Kidney epithelial cell (primary cell): ENCODE data around the gene SRMS. TPM values are rescaled to one million over a fixed set of nuclear protein-coding genes. Genes with fewer than 3 reads are reported as not detected.

Source experiments
- DNase-seq: peaks from one replicate; pipeline ENCODE4 v3.0.0-alpha.2; 2010; ENCODE audit warnings: low read depth
- H3K27me3 ChIP-seq: 2 replicates; pipeline ENCODE4 v1.6.0; 2011; ENCODE audit warnings: low read length; ENCODE audit not compliant: control insufficient read depth, insufficient read depth
- H3K36me3 ChIP-seq: 2 replicates; pipeline ENCODE4 v1.5.1; 2011; ENCODE audit warnings: low read length; ENCODE audit not compliant: control insufficient read depth, insufficient read depth
- H3K4me3 ChIP-seq: 2 replicates; pipeline ENCODE4 v1.5.1; 2011; ENCODE audit warnings: low read depth, mild to moderate bottlenecking, control low read depth, low read length
- CTCF ChIP-seq: IDR thresholded peaks from 2 replicates; pipeline ENCODE4 v1.5.1; 2011; ENCODE audit warnings: mild to moderate bottlenecking, moderate library complexity, low read length, control low read depth, inconsistent platforms; ENCODE audit not compliant: insufficient read depth, poor library complexity, severe bottlenecking
- total RNA-seq: library from RNA; depleted of rRNA; stranded (reverse); fragments of >200 nt; gene quantifications from 2 replicates; pipeline ENCODE4 v1.2.3, GENCODE V29; 2015

SRMS gene
- total RNA-seq, 1 donor from 2014 or later = not detected

DNA sequence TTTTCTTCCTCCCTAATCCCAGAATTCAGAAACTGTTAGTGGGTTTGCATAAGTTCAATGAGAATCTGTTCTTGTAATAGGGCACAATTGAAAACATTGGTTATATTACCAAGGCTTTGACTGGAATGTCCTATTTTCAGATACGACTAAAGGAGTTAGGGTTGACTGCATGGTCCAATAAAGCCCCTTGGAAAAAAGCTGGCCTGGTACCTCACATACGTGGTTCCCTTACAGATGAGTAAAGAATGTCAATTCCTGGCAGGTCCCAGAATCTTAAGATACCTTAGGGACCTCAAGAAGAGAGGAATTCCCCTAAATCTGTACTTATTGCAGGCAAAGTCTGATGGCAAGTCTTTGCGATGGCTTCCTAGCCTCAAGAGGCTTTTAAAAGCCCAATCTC lies 22.4 kb downstream of the SRMS start:
- no peak for TF ChIP-seq CTCF
- peaks cover 8% of the 10 kb centered on the region for H3K36me3 ChIP-seq
- no peak overlapping the region for H3K4me3 ChIP-seq
- H3K27me3 ChIP-seq = peaks cover 11% of the 10 kb centered on the region
- DNase-seq = no peak

DNA sequence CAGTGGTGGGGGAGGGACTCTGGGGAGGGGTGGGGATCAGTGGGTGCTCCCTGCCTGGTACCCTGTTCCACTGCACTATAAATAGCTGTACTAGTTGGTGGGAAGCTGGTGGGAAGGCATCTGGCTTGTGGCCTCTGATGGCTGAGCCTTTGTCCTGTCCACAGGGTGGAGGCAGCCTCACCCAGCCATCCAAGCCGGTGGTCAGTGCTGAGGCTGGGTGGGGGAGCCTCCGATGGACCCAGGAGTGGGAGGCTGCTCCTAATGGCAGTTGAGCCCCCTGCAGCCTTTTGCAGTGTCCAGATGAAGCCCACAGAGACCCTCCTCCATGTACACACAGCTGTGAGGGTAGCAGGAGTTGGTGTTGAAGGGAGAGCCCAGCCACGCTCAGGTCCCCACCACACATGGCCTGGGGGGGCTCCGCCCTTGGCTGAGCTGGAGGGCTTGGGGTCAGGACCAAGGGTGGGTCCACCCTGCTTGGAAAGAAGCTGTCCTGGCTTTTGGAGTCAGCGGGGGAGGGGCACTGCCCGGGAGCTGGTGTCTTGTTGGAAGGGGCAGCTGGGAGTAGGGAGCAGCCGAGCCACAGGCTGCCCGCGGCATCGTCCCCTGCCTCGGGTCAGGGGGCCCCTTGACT lies 24.5 kb downstream of the SRMS start:
- no peak for TF ChIP-seq CTCF
- H3K27me3 ChIP-seq = peaks cover 4% of the 10 kb centered on the region
- no peak for DNase-seq
- no peak overlapping the region for H3K4me3 ChIP-seq
- peaks cover 8% of the 10 kb centered on the region for H3K36me3 ChIP-seq

GRCh38 chr20:63522091-63522868 lies 25.3 kb downstream of the SRMS start:
- DNase-seq = no peak
- H3K27me3 ChIP-seq = peaks cover 4% of the 10 kb centered on the region
- no peak for TF ChIP-seq CTCF

DNA sequence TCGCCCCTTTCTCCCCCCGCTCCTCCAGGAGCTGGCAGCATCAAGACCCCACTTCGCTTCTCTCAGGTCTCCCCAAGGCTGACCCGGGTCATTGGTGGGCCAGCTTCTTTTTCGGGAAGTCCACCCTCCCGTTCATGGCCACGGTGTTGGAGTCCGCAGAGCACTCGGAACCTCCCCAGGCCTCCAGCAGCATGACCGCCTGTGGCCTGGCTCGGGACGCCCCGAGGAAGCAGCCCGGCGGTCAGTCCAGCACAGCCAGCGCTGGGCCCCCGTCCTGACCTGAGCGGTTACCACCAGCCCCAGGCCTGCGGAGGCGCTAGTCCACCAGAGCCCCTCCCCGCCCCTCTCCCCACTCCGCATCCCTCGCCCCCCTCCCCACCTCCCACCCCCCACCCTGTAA lies 25.9 kb downstream of the SRMS start:
- Histone ChIP-seq H3K27me3 (peaks cover 2% of the 10 kb centered on the region), H3K36me3 (peaks cover 8% of the 10 kb centered on the region), H3K4me3 (peak overlapping the region; percentile 86)
- DNase-seq = no peak
- no peak for TF ChIP-seq CTCF

More at GRCh38 chr20:63522091-63522868, 25.3 kb downstream of the SRMS start:
- Histone ChIP-seq H3K36me3 (peaks cover 8% of the 10 kb centered on the region), H3K4me3 (peak overlapping the region; percentile 86)

DNA sequence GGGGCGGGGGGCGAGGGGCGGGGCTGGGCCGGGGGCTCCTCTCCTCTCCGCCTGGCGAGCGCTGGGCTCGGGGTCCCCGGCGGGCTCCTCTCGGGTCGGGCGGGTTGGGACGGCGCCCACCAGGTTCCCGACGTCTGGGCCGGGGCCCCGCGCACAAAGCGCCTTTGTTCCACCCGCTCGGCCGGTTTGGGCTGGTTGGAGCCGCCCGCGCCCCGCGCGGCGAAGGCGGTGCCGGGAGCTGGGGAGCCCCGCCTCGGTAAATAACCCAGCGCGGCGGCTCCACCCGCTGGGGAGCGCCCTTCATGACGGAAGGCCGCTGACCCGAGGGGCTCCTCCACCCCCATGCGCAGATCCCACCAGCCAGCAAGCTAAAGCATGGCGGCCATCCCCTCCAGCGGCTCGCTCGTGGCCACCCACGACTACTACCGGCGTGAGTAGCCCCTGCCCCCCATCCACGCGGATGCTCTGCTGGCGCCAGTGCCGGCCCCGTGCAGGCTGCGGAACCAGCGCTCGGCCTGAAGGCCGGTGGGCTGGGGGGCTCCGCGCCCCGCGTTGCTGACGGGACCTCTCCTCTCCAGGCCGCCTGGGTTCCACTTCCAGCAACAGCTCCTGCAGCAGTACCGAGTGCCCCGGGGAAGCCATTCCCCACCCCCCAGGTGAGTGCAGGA lies 26.5 kb downstream of the SRMS start:
- DNase-seq = no peak
- peaks cover 8% of the 10 kb centered on the region for H3K36me3 ChIP-seq
- H3K27me3 ChIP-seq = peaks cover 2% of the 10 kb centered on the region
- TF ChIP-seq CTCF = no peak
- H3K4me3 ChIP-seq = peak overlapping the region; percentile 86
